HCT116 (cell line): ENCODE results near the gene PSG5.
"Not testable (repeated sequence)": the region's sequence is repeated elsewhere in the genome, so short reads cannot be mapped to it uniquely, and the experiment has no call there.

Experiments
- EZH2phosphoT487 ChIP-seq: fragments of 200-600 bp; IDR thresholded peaks from 2 replicates; pipeline ENCODE4 v1.6.1; 2018; ENCODE audit warnings: antibody characterized with exemption, borderline replicate concordance
- POLR2A ChIP-seq: IDR thresholded peaks from 2 replicates; pipeline ENCODE4 v1.7.0; 2011; ENCODE audit warnings: borderline replicate concordance; ENCODE audit not compliant: insufficient read depth, insufficient read length; ENCODE audit errors: extremely low read depth
- POLR2AphosphoS5 ChIP-seq: IDR thresholded peaks from 2 replicates; pipeline ENCODE4 v1.6.1; 2011; ENCODE audit warnings: mild to moderate bottlenecking, low read depth, low read length, moderate library complexity
- TCF7L2 ChIP-seq: IDR thresholded peaks from 2 replicates; pipeline ENCODE4 v1.7.0; 2011; ENCODE audit warnings: borderline replicate concordance, inconsistent platforms; ENCODE audit not compliant: insufficient read depth, insufficient read length; ENCODE audit errors: extremely low read depth
- ZNF274 ChIP-seq: fragments of 200-500 bp; sonication (Bioruptor generic); IDR thresholded peaks from 2 replicates; pipeline ENCODE4 v1.6.1; 2014; ENCODE audit warnings: mild to moderate bottlenecking, low read depth, low read length, inconsistent platforms
- TF ChIP-seq, protein P1 (sequence below): IDR thresholded peaks from 2 replicates; pipeline ENCODE4 v1.6.1; 2012
- TF ChIP-seq, protein P2 (sequence below), 3 experiments: fragments of 200-600 bp in 1 of 3; sonication (generic) in 1 of 3; IDR thresholded peaks in 2 of 3; conservative IDR thresholded peaks in 1 of 3; 2 replicates each; pipeline ENCODE4 v1.5.1; 2012 to 2017; ENCODE audit warnings: low read depth in 2 of 3, low read length in 2 of 3, antibody characterized with exemption in 1 of 3, borderline replicate concordance in 1 of 3, control low read depth in 1 of 3, mild to moderate bottlenecking in 1 of 3, mixed read lengths in 1 of 3, mixed run types in 1 of 3, moderate library complexity in 1 of 3; ENCODE audit not compliant: insufficient read depth in 1 of 3
- TF ChIP-seq, protein P3 (sequence below): IDR thresholded peaks from 2 replicates; pipeline ENCODE4 v1.6.1; 2011; ENCODE audit warnings: mild to moderate bottlenecking, low read length, moderate library complexity; ENCODE audit not compliant: insufficient replicate concordance; ENCODE audit errors: extremely low read depth
- TF ChIP-seq, protein P4 (sequence below): IDR thresholded peaks from 2 replicates; pipeline ENCODE4 v1.6.1; 2012; ENCODE audit warnings: low read depth

GRCh38 chr19:43178577-43178976, 7.8 kb downstream of the PSG5 start:
- TF ChIP-seq, protein P1, sequence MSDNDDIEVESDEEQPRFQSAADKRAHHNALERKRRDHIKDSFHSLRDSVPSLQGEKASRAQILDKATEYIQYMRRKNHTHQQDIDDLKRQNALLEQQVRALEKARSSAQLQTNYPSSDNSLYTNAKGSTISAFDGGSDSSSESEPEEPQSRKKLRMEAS, result not testable (repeated sequence)
- TF ChIP-seq, protein P2, sequence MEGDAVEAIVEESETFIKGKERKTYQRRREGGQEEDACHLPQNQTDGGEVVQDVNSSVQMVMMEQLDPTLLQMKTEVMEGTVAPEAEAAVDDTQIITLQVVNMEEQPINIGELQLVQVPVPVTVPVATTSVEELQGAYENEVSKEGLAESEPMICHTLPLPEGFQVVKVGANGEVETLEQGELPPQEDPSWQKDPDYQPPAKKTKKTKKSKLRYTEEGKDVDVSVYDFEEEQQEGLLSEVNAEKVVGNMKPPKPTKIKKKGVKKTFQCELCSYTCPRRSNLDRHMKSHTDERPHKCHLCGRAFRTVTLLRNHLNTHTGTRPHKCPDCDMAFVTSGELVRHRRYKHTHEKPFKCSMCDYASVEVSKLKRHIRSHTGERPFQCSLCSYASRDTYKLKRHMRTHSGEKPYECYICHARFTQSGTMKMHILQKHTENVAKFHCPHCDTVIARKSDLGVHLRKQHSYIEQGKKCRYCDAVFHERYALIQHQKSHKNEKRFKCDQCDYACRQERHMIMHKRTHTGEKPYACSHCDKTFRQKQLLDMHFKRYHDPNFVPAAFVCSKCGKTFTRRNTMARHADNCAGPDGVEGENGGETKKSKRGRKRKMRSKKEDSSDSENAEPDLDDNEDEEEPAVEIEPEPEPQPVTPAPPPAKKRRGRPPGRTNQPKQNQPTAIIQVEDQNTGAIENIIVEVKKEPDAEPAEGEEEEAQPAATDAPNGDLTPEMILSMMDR (IDR thresholded peaks at IDR 0.05 in 2 of 3, conservative IDR thresholded peaks at IDR 0.05 in 1 of 3; ENCODE audit: borderline replicate concordance in 1 of 3, insufficient read depth in 1 of 3, low read depth in 2 of 3, low read length in 2 of 3), result not testable (repeated sequence)
- not testable (repeated sequence) for TF ChIP-seq ZNF274, POLR2AphosphoS5, POLR2A, TCF7L2, EZH2phosphoT487
- TF ChIP-seq, protein P3, sequence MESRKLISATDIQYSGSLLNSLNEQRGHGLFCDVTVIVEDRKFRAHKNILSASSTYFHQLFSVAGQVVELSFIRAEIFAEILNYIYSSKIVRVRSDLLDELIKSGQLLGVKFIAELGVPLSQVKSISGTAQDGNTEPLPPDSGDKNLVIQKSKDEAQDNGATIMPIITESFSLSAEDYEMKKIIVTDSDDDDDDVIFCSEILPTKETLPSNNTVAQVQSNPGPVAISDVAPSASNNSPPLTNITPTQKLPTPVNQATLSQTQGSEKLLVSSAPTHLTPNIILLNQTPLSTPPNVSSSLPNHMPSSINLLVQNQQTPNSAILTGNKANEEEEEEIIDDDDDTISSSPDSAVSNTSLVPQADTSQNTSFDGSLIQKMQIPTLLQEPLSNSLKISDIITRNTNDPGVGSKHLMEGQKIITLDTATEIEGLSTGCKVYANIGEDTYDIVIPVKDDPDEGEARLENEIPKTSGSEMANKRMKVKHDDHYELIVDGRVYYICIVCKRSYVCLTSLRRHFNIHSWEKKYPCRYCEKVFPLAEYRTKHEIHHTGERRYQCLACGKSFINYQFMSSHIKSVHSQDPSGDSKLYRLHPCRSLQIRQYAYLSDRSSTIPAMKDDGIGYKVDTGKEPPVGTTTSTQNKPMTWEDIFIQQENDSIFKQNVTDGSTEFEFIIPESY, result not testable (repeated sequence)
- TF ChIP-seq, protein P4, sequence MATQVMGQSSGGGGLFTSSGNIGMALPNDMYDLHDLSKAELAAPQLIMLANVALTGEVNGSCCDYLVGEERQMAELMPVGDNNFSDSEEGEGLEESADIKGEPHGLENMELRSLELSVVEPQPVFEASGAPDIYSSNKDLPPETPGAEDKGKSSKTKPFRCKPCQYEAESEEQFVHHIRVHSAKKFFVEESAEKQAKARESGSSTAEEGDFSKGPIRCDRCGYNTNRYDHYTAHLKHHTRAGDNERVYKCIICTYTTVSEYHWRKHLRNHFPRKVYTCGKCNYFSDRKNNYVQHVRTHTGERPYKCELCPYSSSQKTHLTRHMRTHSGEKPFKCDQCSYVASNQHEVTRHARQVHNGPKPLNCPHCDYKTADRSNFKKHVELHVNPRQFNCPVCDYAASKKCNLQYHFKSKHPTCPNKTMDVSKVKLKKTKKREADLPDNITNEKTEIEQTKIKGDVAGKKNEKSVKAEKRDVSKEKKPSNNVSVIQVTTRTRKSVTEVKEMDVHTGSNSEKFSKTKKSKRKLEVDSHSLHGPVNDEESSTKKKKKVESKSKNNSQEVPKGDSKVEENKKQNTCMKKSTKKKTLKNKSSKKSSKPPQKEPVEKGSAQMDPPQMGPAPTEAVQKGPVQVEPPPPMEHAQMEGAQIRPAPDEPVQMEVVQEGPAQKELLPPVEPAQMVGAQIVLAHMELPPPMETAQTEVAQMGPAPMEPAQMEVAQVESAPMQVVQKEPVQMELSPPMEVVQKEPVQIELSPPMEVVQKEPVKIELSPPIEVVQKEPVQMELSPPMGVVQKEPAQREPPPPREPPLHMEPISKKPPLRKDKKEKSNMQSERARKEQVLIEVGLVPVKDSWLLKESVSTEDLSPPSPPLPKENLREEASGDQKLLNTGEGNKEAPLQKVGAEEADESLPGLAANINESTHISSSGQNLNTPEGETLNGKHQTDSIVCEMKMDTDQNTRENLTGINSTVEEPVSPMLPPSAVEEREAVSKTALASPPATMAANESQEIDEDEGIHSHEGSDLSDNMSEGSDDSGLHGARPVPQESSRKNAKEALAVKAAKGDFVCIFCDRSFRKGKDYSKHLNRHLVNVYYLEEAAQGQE, result not testable (repeated sequence)
